Testis (tissue), 3 donors: ENCODE results near the gene REXO5. TPM values are rescaled to one million over a fixed set of nuclear protein-coding genes. Genes with fewer than 3 reads are reported as not detected.

Experiments
- DNase-seq: peaks from one replicate; pipeline ENCODE4 v3.0.0-alpha.2; 2019
- H3K27ac ChIP-seq, 2 donors: fragments of 200-600 bp; sonication (generic); one replicate each; pipeline ENCODE4 v1.5.1; 2019
- H3K27me3 ChIP-seq: fragments of 200-600 bp; sonication (generic); one replicate; pipeline ENCODE4 v1.5.1; 2019
- H3K36me3 ChIP-seq: fragments of 200-600 bp; sonication (generic); one replicate; pipeline ENCODE4 v1.5.1; 2017; ENCODE audit warnings: low read depth; ENCODE audit errors: missing control alignments
- H3K4me1 ChIP-seq: fragments of 200-600 bp; sonication (generic); one replicate; pipeline ENCODE4 v1.5.1; 2019
- H3K4me3 ChIP-seq, 2 donors: fragments of 200-600 bp; sonication (generic); one replicate each; pipeline ENCODE4 v1.5.1; 2017 to 2019
- H3K9me3 ChIP-seq: fragments of 200-600 bp; sonication (generic); one replicate; pipeline ENCODE4 v1.5.1; 2017
- CTCF ChIP-seq, 3 experiments: fragments of 450-650 bp in 2 of 3; fragments of 200-600 bp in 1 of 3; sonication (generic) in 1 of 3; IDR thresholded peaks; one replicate each; pipeline ENCODE4 v1.5.1; 2016 to 2019; ENCODE audit warnings: antibody characterized with exemption in 3 of 3, mild to moderate bottlenecking in 2 of 3, moderate library complexity in 1 of 3
- POLR2A ChIP-seq: fragments of 450-650 bp; IDR thresholded peaks from one replicate; pipeline ENCODE4 v1.6.1; 2017; ENCODE audit warnings: antibody characterized with exemption, mild to moderate bottlenecking, moderate library complexity
- WGBS, 2 donors: methylation state at CpG; one replicate each; pipeline ENCODE4 v1.1.5; 2018; 5-methylcytosine and 5-hydroxymethylcytosine counted together
- intact Hi-C: fragments of 100-400 bp; cut with DNase I; formaldehyde crosslinking; loops from one replicate; pipeline ENCODE4 v1.15.1; 2023; ENCODE audit warnings: low total_unique reads
- polyA plus RNA-seq: library from polyadenylated mRNA; stranded (reverse); fragments of 350-450 nt; fragmentation: Illumina TruSeq; extraction: RNeasy Lipid Tissue Mini Kit (QIAGEN cat#74804); gene quantifications from one replicate; pipeline ENCODE4 v1.2.3, GENCODE V29; 2014; ENCODE audit warnings: low read depth, low replicate concordance; ENCODE audit not compliant: insufficient read depth
- total RNA-seq, 2 donors: library from RNA; depleted of rRNA; stranded (reverse); fragments of >200 nt; gene quantifications; one replicate each; pipeline ENCODE4 v1.2.3, GENCODE V29; 2016

REXO5 gene
- total and polyA plus RNA-seq, 3 donors from 2014 or later = 228 to 991 (median 234) TPM

GRCh38 chr16:20875355-20875650 is 69.0 kb downstream of the REXO5 start:
- intact Hi-C loops = no loop called here
- Histone ChIP-seq H3K27ac (no peak overlapping the region), H3K4me1 (peaks cover 9% of the 10 kb centered on the region), H3K4me3 (no peak overlapping the region), H3K27me3 (no peaks in the 10 kb centered on the region), H3K9me3 (no peaks in the 10 kb centered on the region), H3K36me3 (no peaks in the 10 kb centered on the region)
- WGBS, 2 donors = 85 to 92% methylated on average over 1 of the region's 1 CpG
- DNase-seq = no peak
- TF ChIP-seq POLR2A (no peak), CTCF (IDR thresholded peaks at IDR 0.05) (no peak)

- Histone ChIP-seq H3K36me3 (no peaks in the 10 kb centered on the region), H3K9me3 (no peaks in the 10 kb centered on the region), H3K4me3 (no peak overlapping the region), H3K27me3 (no peaks in the 10 kb centered on the region), H3K4me1 (no peaks in the 10 kb centered on the region), H3K27ac (no peak overlapping the region)
- 68 to 71% methylated on average over 5 of the region's 5 CpGs for WGBS, 2 donors
- TF ChIP-seq POLR2A (no peak), CTCF (IDR thresholded peaks at IDR 0.05) (no peak)
- intact Hi-C loops = no loop called here
- DNase-seq = no peak
These were observed 72.4 kb downstream of the REXO5 start for GRCh38 chr16:20878682-20879147.

- Histone ChIP-seq H3K27ac (no peak overlapping the region), H3K27me3 (no peaks in the 10 kb centered on the region), H3K4me3 (no peak overlapping the region), H3K36me3 (no peaks in the 10 kb centered on the region), H3K4me1 (no peaks in the 10 kb centered on the region), H3K9me3 (no peaks in the 10 kb centered on the region)
- TF ChIP-seq POLR2A = no peak
- no peak for TF ChIP-seq CTCF (IDR thresholded peaks at IDR 0.05)
- no peak for DNase-seq
- intact Hi-C loops = no loop called here
- WGBS, 2 donors = 63 to 77% methylated on average over 7 of the region's 7 CpGs
These were observed 73.1 kb downstream of the REXO5 start for GRCh38 chr16:20879175-20880040.

- no peak overlapping the region for H3K27ac ChIP-seq
- intact Hi-C loops = no loop called here
These were observed 74.7 kb downstream of the REXO5 start for GRCh38 chr16:20880867-20881502.

More at GRCh38 chr16:20880867-20881502, 74.7 kb downstream of the REXO5 start:
- WGBS, 2 donors = 79 to 87% methylated on average over 3 of the region's 3 CpGs
- TF ChIP-seq POLR2A (no peak), CTCF (IDR thresholded peaks at IDR 0.05) (no peak)
- H3K4me3 ChIP-seq = no peak overlapping the region
- DNase-seq = no peak
- no peaks in the 10 kb centered on the region for H3K4me1 ChIP-seq
- H3K36me3 ChIP-seq = no peaks in the 10 kb centered on the region
- no peaks in the 10 kb centered on the region for H3K9me3 ChIP-seq
- H3K27me3 ChIP-seq = no peaks in the 10 kb centered on the region
